22Rv1 (cell line): ENCODE measurements around the gene PPP4R4.
"Not testable (repeated sequence)": the region's sequence is repeated elsewhere in the genome, so short reads cannot be mapped to it uniquely, and the experiment has no call there.

Source experiments
- H3K27ac ChIP-seq: fragments of 450-650 bp; 2 replicates; pipeline ENCODE4 v1.5.1; 2017
- CTCF ChIP-seq: fragments of 450-650 bp; IDR thresholded peaks from 2 replicates; pipeline ENCODE4 v1.5.1; 2017; ENCODE audit warnings: mild to moderate bottlenecking
- ZFX ChIP-seq: fragments of 450-650 bp; IDR thresholded peaks from 2 replicates; pipeline ENCODE4 v1.6.1; 2017; ENCODE audit warnings: antibody characterized with exemption, borderline replicate concordance

PPP4R4 gene

GRCh38 chr14:94144765-94145164 is 29.4 kb upstream of the PPP4R4 start:
- H3K27ac ChIP-seq = no peak overlapping the region
- TF ChIP-seq CTCF (no peak), ZFX (no peak)

DNA sequence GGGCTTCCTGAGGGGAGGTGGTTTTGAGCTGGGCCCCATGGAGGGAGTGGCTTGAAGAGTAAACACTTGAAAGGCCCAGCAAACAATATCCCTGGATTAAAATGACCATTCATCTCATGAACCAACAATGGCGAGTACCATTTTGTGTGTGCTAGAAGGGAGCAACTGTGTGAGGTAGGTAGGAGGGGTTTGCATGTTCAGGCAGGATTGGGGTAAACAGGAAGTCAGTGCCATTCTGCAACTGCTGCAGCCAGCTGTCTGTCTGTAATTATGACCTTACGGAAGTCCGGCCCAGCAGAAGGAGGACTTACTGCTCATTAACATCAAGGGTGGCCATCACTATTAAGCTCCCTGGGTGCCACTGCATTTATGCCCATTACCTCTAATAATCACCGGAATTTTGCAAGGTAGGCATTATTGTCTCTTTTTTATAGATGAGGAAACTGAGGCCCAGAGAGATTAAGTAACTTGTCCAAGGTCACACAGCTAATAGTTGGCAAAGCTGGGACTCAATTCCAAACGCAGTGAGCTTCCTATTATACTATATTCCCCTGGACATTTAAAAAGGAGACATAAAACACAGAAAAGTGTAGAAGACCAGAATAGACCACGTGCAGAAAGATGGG is 28.1 kb upstream of the PPP4R4 start:
- no peak for TF ChIP-seq ZFX
- TF ChIP-seq CTCF = no peak

DNA sequence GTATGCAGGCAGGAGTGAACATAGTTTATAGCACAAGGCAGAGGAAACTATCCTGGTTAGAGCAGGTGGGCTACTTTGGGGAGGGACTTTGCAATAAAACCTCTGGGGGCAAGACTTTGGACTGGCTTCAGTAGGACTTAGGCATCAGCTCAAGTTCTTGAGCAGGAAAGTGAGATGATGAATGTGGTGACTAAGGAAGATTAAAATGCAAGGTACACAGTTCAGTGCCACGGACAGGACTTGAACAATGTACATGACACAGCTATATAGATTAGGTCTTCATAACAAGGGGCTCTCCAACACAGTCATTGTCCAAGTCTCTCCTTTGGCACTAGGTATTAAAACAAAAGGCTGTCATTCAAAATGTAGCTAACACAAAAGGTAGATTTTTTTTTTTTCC is 21.4 kb upstream of the PPP4R4 start:
- no peak overlapping the region for H3K27ac ChIP-seq
- TF ChIP-seq ZFX = no peak
- TF ChIP-seq CTCF = no peak

More for the DNA sequence above, 28.1 kb upstream of the PPP4R4 start:
- H3K27ac ChIP-seq = no peak overlapping the region

DNA sequence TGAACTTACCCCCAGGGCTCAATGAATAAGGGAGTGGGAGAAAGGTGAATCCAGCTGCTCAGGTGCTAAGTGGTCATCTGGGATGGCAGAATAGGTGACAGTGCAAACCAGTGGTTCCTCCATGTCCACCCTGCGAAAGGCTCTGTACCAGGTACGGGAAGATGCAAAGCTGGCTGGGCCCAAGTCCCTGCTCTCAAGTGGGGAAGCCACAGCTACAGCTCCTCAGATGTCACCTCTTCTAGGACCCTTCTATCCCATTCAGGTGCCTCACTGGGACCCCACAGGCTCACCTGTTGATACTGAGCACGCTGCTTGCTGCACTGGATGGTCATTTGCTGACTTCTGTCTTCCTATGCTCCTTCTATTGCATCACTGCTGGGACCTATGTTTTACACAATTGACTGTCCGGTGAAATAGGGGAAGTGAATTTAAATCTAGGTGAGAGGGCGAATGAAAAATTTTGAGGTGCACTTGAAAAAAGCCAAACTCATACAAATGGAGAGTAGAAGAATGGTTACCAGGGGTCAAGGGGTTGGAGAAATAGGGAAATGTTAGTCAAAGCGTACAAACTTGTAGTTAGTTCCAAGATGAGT is 20.3 kb upstream of the PPP4R4 start:
- TF ChIP-seq CTCF = no peak
- TF ChIP-seq ZFX = no peak
- no peak overlapping the region for H3K27ac ChIP-seq

GRCh38 chr14:94156143-94156542 is 18.0 kb upstream of the PPP4R4 start:
- not testable (repeated sequence) for H3K27ac ChIP-seq

- H3K27ac ChIP-seq = no peak overlapping the region
- TF ChIP-seq ZFX (no peak), CTCF (no peak)
Measured at GRCh38 chr14:94157197-94157596, 16.9 kb upstream of the PPP4R4 start.

DNA sequence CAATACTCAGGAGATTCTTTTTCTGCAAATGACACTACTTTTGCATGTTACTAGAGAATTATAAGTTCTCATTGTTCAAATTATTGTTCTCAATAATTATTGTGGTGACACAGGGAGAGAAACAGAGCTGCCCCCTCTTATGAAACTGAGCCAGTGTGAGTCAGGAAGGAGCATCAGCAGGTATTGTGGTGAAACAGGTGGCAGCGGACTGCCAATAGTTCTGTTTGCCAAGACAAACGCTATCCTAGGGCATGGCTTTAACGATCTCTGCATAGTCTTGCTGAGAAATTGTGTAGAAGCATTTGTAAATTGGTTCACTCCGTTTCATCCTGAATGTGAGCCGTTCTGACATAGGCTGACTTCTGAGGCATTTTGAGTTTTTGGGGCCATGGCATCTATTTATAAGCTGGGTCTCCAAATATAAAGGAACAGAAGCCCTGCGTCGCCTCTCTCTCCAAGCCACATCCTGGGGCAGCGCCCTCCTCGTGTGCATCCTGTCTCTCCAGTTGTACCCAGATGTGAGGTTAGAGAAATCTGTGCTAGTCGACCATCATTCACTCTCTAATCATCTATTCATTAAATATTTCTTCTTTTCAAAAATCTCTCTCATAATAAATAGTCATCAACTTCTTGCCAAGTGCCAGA is 15.8 kb upstream of the PPP4R4 start:
- no peak overlapping the region for H3K27ac ChIP-seq
- no peak for TF ChIP-seq ZFX
- TF ChIP-seq CTCF = no peak
